NCI-H2196 (cell line): ENCODE measurements around the gene NBEAL2.
A peak's percentile ranks its signal among the peaks of the same experiment; 100 is the strongest.
"Not testable (repeated sequence)": the region's sequence is repeated elsewhere in the genome, so short reads cannot be mapped to it uniquely, and the experiment has no call there.

Source experiments
- DNase-seq: peaks from one replicate; lab custom pipeline; 2025; ENCODE audit not compliant: unreplicated experiment; lab: John Stamatoyannopoulos, UW

The NBEAL2 gene

GRCh38 chr3:47011371-47011770, 31.9 kb downstream of the NBEAL2 start:
- no peak for DNase-seq

DNA sequence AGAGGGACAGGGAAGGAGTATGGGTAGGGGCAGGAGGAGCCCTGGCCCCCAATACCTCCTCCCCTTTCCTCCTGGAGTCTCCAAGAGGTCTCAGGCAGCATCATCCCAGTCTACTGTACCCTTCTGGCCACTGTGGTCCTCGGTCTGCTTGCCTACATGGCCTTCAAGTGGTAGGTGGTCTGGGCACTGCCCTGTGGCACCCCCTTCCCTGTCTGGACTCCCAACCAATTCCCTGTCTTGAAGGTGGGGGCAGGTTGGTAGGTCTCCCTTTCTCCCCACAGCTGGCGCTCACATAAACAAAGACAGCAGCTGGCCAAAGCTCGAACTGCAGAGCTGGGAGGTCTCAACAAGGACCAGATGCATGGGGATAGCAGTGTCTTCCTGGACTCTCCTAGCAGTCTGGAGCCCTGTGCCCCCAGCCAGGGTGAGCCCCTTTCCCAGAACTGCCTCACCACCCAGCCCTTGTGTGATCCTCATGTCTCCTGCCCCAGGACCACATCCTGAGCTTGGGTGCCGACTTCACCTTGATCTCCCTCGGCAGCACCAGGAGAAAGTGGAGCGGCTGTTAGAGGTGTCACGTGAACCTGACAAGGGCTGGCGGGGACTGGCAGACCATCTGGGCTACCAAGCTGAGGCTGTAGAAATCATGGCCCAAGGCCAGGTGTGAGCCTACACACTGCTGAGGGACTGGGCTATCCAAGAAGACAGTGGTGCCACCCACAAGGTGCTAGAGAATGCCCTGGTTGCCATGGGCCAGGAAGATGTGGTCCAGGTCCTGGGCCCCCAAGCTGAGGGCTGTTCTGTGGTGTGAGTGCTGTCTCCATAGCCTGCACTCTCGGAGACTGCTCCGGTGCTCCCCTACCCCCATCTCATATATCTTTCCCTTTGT, 33.1 kb downstream of the NBEAL2 start:
- DNase-seq = no peak

DNA sequence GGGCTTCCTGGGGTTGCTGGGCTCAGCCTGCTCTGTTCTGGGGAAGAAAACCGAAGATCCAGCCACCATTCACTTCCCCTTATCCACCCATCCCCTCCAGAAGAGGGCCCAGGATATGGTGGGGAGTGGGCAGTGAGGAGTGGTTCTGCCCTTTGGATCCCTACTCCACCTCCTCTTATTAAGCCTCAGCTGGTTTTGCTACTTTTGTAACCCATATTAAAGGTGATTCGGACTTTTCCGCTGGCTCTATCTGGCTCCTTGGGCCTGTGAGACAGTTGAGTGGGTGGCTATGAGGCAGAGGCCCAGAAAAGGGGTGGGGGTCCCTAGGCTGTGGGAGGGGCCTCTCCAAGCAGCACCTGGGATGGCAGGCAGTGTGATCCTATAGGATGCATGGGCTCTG, 33.8 kb downstream of the NBEAL2 start:
- no peak for DNase-seq

GRCh38 chr3:47014036-47014435, 34.6 kb downstream of the NBEAL2 start:
- DNase-seq = no peak

DNA sequence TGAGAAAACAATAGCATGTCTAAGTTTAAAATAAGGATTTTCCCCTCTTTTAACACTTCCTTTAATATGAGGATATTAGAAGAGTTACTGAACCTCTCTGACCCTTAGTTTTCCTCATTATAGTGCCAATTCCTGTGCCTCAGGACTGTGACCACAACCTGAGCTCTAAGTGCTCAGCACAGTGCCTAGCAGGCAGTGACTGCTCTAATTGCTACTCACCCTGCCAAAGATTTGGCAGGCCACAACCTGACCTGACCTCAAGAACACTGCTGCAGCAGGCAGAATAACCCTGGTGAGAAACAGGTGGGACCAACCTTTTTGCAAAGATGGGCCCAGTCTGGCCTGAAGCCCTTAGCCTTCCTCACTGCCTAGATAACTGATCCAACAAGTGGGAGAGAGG, 35.7 kb downstream of the NBEAL2 start:
- DNase-seq = no peak

- DNase-seq = no peak
Measured at GRCh38 chr3:47016086-47016933, 36.8 kb downstream of the NBEAL2 start.

DNA sequence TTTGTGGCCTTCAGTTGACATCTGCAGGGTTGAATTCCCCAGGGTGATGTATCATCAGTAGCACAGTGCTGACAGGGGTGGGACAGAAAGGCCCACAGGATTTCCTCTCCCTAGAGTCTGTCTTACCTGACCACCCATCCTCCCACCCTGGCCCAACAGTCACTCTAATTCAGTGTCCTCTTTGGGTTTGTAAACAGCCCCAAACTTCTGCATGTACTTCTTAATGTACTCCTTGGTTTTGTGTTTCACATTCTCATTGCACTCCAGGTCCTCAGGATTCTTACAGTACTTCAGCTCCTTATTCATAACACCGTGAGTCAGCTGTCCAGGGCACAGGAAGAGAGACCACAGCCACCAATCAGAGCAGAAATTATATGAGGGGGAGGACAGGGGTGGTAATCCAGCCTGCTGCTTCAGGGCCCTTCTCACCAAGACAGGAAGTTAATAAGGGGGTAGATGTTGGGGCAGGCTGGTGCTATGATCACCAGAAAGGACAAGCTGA, 37.5 kb downstream of the NBEAL2 start:
- DNase-seq = no peak

DNA sequence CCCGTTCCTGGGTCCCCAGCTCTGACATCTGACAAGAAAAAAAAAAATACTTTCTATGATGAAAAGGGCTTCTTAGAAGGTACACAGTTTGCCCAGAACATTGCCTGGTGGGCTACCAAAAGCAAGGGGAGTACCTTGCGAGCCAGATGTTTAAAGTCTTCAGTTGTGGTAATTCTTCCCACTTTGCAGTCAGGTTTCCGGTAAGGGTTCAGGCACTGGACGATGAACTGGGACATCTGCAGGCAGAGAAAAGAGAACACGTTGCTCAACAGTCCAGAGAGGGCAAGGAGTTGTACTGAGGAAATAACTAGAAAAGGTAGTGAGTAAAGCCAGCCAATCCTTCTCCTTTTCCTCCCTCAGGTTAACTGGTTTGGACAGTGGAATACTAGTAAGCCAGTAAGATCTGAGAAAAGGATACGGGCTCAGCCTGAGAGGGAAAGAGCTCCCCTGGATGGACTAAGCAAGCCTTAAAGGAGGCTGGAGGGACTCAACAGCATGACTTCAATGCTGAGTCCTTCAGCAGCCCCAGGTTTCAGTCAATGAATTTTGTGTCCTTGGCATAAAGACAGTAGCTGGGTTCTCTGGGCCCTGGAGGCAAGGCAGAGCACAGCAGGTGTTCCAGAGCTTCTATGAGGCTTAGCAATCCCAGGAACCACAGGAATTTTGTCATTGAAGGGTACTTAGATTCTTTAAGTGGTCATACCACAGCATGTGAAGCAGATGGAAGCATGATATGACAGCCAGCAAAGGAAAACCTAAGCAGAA, 38.2 kb downstream of the NBEAL2 start:
- DNase-seq = no peak

- DNase-seq = no peak
Measured at GRCh38 chr3:47018269-47018611, 38.8 kb downstream of the NBEAL2 start.

DNA sequence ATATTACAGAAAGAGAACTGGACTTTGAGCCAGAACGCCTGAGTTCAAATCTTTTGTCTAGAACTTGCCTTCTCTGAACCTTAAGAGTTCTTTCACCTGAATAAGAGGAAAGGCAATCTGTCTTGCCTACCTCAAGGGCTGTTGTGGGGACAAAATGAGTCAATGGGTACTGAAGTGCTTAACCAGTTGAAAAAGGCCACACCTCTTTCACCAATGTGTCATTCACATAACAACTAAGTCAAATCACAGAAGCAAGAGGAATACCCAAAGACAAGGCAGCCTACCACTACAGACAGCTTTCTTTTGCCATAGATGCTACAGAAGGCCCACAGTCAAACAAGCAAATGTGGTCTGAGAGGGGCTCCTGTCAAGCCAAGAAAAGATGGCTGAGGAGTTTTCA, 39.7 kb downstream of the NBEAL2 start:
- DNase-seq = no peak

- no peak for DNase-seq
Measured at GRCh38 chr3:47020311-47020710, 40.8 kb downstream of the NBEAL2 start.

- peak; percentile 58 for DNase-seq
Measured at GRCh38 chr3:47022641-47023071, 43.2 kb downstream of the NBEAL2 start.

DNA sequence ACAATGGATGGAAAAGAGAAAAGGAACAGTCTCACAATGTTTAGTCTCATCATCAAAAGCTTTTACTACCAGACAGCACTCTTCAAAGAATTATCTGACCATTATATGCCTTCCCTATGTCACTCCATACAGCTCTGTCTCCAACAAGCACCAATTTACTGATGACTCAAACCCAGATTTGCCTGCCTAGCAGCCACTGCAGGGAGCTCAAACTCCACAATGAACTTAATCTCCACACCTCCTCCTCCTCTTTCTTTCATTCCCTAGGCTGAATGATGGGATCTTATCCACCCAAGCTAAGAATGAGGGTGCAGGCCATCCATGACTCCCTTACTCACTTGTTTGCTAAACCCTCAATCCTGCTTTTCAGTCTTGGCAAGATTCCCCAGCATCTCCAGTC, 45.5 kb downstream of the NBEAL2 start:
- DNase-seq = no peak

GRCh38 chr3:47026432-47026831, 47.0 kb downstream of the NBEAL2 start:
- DNase-seq = not testable (repeated sequence)

- DNase-seq = no peak
Measured at GRCh38 chr3:47028146-47028545, 48.7 kb downstream of the NBEAL2 start.

GRCh38 chr3:47028667-47029066, 49.2 kb downstream of the NBEAL2 start:
- no peak for DNase-seq

GRCh38 chr3:47031041-47031440, 51.6 kb downstream of the NBEAL2 start:
- not testable (repeated sequence) for DNase-seq

DNA sequence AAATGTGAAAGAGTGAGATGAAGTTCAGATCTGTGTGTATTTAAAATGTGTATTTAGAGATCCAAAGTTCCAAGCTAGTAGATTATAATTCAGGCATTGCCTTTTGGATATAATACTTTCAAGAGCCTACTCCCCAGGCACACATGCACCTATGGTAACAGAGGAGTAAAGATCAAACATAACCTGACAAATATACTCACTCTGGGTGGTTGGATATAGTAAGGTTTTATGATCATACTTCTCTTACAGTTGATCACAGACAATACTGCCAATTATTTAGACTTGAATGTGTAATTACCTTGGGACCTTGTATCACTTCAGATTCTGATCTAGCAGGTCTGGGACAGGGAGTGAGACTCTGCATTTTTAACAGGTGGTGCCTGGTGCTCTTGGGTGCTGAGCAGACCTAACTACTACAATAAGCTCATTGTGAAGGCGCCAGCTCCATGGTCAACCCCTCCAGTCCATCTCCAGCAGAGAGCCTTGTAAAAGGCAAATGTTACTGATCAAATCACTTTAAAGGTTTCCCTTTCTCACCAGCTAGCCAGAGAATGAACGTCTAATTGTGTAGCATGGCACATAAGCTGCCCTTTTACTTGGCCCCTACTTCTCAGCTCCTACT, 55.5 kb downstream of the NBEAL2 start:
- peak; percentile 12 for DNase-seq

GRCh38 chr3:47035645-47036044, 56.2 kb downstream of the NBEAL2 start:
- no peak for DNase-seq

DNA sequence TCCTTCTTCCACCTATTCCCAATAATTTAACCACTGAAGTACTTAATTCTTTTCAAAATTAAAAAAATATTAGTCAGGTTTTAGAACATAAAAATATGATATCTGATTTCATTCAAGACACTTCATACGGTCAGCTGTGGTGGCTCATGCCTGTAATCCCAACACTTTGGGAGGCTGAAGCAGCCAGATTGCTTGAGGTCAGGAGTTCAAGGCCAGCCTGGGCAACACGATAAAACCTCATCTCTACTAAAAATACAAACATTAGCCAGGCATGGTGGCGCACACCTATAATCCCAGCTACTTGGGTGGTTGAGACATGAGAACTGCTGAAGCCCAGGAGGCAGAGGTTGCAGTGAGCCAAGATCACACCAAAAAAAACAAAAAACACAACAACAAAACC, 56.7 kb downstream of the NBEAL2 start:
- DNase-seq = no peak

- not testable (repeated sequence) for DNase-seq
Measured at GRCh38 chr3:47037302-47037701, 57.8 kb downstream of the NBEAL2 start.
